Transverse colon (tissue), 3 donors: ENCODE results near the gene CEP250.

ENCODE experiments used
- EP300 ChIP-seq: sonication (generic); formaldehyde crosslinking; IDR thresholded peaks from one replicate; pipeline ENCODE4 v1.6.1; 2017; ENCODE audit warnings: antibody characterized with exemption, low read depth
- POLR2A ChIP-seq: fragments of 450-650 bp; IDR thresholded peaks from one replicate; pipeline ENCODE4 v1.6.1; 2016; ENCODE audit warnings: antibody characterized with exemption, mild to moderate bottlenecking, moderate library complexity
- TF ChIP-seq, protein P1 (sequence below), 5 experiments: fragments of 200-600 bp in 3 of 5; fragments of 450-650 bp in 2 of 5; sonication (generic) in 3 of 5; IDR thresholded peaks; 1 replicate in 2 of 5; 2 replicates in 3 of 5; pipeline ENCODE4 v1.5.1; 2016 to 2017; ENCODE audit warnings: antibody characterized with exemption in 5 of 5, inconsistent platforms in 3 of 5, mild to moderate bottlenecking in 2 of 5, moderate library complexity in 1 of 5

- TF ChIP-seq, protein P1, sequence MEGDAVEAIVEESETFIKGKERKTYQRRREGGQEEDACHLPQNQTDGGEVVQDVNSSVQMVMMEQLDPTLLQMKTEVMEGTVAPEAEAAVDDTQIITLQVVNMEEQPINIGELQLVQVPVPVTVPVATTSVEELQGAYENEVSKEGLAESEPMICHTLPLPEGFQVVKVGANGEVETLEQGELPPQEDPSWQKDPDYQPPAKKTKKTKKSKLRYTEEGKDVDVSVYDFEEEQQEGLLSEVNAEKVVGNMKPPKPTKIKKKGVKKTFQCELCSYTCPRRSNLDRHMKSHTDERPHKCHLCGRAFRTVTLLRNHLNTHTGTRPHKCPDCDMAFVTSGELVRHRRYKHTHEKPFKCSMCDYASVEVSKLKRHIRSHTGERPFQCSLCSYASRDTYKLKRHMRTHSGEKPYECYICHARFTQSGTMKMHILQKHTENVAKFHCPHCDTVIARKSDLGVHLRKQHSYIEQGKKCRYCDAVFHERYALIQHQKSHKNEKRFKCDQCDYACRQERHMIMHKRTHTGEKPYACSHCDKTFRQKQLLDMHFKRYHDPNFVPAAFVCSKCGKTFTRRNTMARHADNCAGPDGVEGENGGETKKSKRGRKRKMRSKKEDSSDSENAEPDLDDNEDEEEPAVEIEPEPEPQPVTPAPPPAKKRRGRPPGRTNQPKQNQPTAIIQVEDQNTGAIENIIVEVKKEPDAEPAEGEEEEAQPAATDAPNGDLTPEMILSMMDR (IDR thresholded peaks at IDR 0.05) = no peak
- TF ChIP-seq POLR2A (no peak), EP300 (no peak)
Measured at GRCh38 chr20:35542990-35543389, 87.6 kb downstream of the CEP250 start.
